Purkinje cell (primary cell): Measurements from ENCODE around the gene CLEC18A. TPM values are rescaled to one million over a fixed set of nuclear protein-coding genes. Genes with fewer than 3 reads are reported as not detected.

Source experiments
- polyA plus RNA-seq: library from polyadenylated mRNA; unstranded; fragments of >200 nt; fragmentation: Nextera tagmentation; gene quantifications from 2 replicates; pipeline ENCODE4 v1.2.1, GENCODE V29; 2014

Gene CLEC18A
- polyA plus RNA-seq, result not detected in 2 replicates

GRCh38 chr16:69951017-69951671 is at the start of gene CLEC18A:
Gene CLEC18A (plus strand): TSS chr16:69951334. CDS start chr16:69951367, 33 bp downstream.

Other genes starting within 250 kb of the CLEC18A start
- gene NQO1, start 224.8 kb upstream of the CLEC18A start, polyA plus RNA-seq, result 5.2 and 13.0 TPM in 2 replicates
- 5.5 and 20.0 TPM in 2 replicates for gene NOB1, start 196.4 kb upstream of the CLEC18A start, polyA plus RNA-seq
- gene WWP2, start 189.0 kb upstream of the CLEC18A start, polyA plus RNA-seq, result 4.6 and 8.9 TPM in 2 replicates
- gene PDPR, start 163.0 kb downstream of the CLEC18A start, polyA plus RNA-seq, result 0.91 and 0.99 TPM in 2 replicates
- not detected in 2 replicates for gene CLEC18C, start 222.5 kb downstream of the CLEC18A start, polyA plus RNA-seq